Upper lobe of left lung (tissue), 4 donors: ENCODE results near the gene FAM163A.
"Not testable (repeated sequence)": the region's sequence is repeated elsewhere in the genome, so short reads cannot be mapped to it uniquely, and the experiment has no call there.

Experiments
- EP300 ChIP-seq, 4 donors: sonication (generic); formaldehyde crosslinking; IDR thresholded peaks; one replicate each; pipeline ENCODE4 v1.5.1; 2017; ENCODE audit warnings: antibody characterized with exemption in 4 of 4, control low read depth in 2 of 4
- POLR2A ChIP-seq, 4 donors: fragments of 450-650 bp; IDR thresholded peaks; one replicate each; pipeline ENCODE4 v1.5.1; 2016 to 2017; ENCODE audit warnings: antibody characterized with exemption in 4 of 4, mild to moderate bottlenecking in 2 of 4
- POLR2AphosphoS5 ChIP-seq, 2 donors: sonication (generic); formaldehyde crosslinking; IDR thresholded peaks; one replicate each; pipeline ENCODE4 v1.5.1; 2017; ENCODE audit warnings: antibody characterized with exemption in 2 of 2
- TF ChIP-seq, protein P1 (sequence below), 6 experiments: fragments of 450-650 bp in 4 of 6; fragments of 200-600 bp in 2 of 6; sonication (generic) in 2 of 6; IDR thresholded peaks; one replicate each; pipeline ENCODE4 v1.5.1; 2016 to 2019; ENCODE audit warnings: antibody characterized with exemption in 6 of 6

- not testable (repeated sequence) for TF ChIP-seq POLR2A, EP300, POLR2AphosphoS5 (IDR thresholded peaks at IDR 0.05)
- TF ChIP-seq, protein P1, sequence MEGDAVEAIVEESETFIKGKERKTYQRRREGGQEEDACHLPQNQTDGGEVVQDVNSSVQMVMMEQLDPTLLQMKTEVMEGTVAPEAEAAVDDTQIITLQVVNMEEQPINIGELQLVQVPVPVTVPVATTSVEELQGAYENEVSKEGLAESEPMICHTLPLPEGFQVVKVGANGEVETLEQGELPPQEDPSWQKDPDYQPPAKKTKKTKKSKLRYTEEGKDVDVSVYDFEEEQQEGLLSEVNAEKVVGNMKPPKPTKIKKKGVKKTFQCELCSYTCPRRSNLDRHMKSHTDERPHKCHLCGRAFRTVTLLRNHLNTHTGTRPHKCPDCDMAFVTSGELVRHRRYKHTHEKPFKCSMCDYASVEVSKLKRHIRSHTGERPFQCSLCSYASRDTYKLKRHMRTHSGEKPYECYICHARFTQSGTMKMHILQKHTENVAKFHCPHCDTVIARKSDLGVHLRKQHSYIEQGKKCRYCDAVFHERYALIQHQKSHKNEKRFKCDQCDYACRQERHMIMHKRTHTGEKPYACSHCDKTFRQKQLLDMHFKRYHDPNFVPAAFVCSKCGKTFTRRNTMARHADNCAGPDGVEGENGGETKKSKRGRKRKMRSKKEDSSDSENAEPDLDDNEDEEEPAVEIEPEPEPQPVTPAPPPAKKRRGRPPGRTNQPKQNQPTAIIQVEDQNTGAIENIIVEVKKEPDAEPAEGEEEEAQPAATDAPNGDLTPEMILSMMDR (IDR thresholded peaks at IDR 0.05): not testable (repeated sequence)
Measured at GRCh38 chr1:179836686-179837445, 93.8 kb downstream of the FAM163A start.
